Right cardiac atrium (tissue), 5 donors: ENCODE data around the gene MYO5C. TPM values are rescaled to one million over a fixed set of nuclear protein-coding genes. Genes with fewer than 3 reads are reported as not detected.

Source experiments
- microRNA-seq, 2 donors: library from miRNA; unstranded; fragments of <30 nt; microRNA quantifications; one replicate each; pipeline ENCODE4 v1.2.0, GENCODE V29; 2020 to 2021
- polyA plus RNA-seq: library from polyadenylated mRNA; stranded (reverse); fragments of 200-250 nt; gene quantifications from one replicate; pipeline ENCODE4 v1.2.3, GENCODE V29; 2013
- total RNA-seq, 4 donors: library from RNA; stranded (reverse); fragmentation: NEBNext Ultra II Directional; extraction: Animal tissue kit (Norgen Biotek cat#: 25700); gene quantifications; one replicate each; pipeline ENCODE4 v1.2.1, GENCODE V29; 2021
- donor health status: healthy with polysubstance abuse.
- donor health status: DM: no; HTN: yes; CAD: no.
- donor health status: DM: no; HTN: no; CAD: no.
- donor health status: DM: no; HTN: yes; CAD: no; lungs with severe emphysema.
- donor health status: DM: yes; HTN: yes; CAD: no.

MYO5C gene
- total and polyA plus RNA-seq, 5 donors, result 1.6 to 9.2 (median 4.4) TPM

Small RNAs within 50 kb of the gene (microRNA-seq; reads per million reads assigned to microRNA genes)
- gene MIR1266, result 1.3 to 1.6 reads per million in 2 donors

Other genes with a start within 250 kb of the MYO5C start
- not detected for gene BCL2L10, start 183.0 kb downstream of the MYO5C start, total RNA-seq
- 0.11 TPM for gene BCL2L10, start 183.0 kb downstream of the MYO5C start, polyA plus RNA-seq
- 10 to 100 TPM; 35.8 to 50.9 (median 37.2) TPM for gene GNB5, start 104.4 kb downstream of the MYO5C start, total RNA-seq
- gene GNB5, start 104.4 kb downstream of the MYO5C start, polyA plus RNA-seq, result 19.5 TPM
- gene MYO5A, start 233.1 kb upstream of the MYO5C start, total RNA-seq, result 10 to 100 TPM in 3 of 4 donors, 1 to 10 TPM in 1; 9.9 to 17.7 (median 11.3) TPM
- 4.1 TPM for gene MYO5A, start 233.1 kb upstream of the MYO5C start, polyA plus RNA-seq